K562 (cell line): ENCODE data around the gene ITPKA. TPM values are rescaled to one million over a fixed set of nuclear protein-coding genes. Genes with fewer than 3 reads are reported as not detected.
A peak's percentile ranks its signal among the peaks of the same experiment; 100 is the strongest.

Source experiments
- CCNT2 ChIP-seq: IDR thresholded peaks from 2 replicates; pipeline ENCODE4 v1.6.1; 2011; ENCODE audit warnings: borderline replicate concordance, low read depth, mild to moderate bottlenecking, moderate library complexity, mixed read lengths, low read length; ENCODE audit not compliant: insufficient read length; ENCODE audit errors: extremely low read depth
- EWSR1 ChIP-seq: fragments of 450-650 bp; IDR thresholded peaks from 2 replicates; pipeline ENCODE4 v1.6.1; 2018; ENCODE audit warnings: borderline replicate concordance, mild to moderate bottlenecking, low read depth, moderate library complexity; ENCODE audit not compliant: partially characterized antibody
- GABPA ChIP-seq: fragments of 200-800 bp; sonication (Bioruptor generic); conservative IDR thresholded peaks from 2 replicates; pipeline ENCODE4 v1.6.1; 2016; ENCODE audit warnings: low read depth, missing genetic modification characterization, missing compliant biosample characterization
- HNRNPLL ChIP-seq: fragments of 200-400 bp; formaldehyde crosslinking; IDR thresholded peaks from 2 replicates; pipeline ENCODE4 v1.6.1; 2017; ENCODE audit warnings: low read length, low read depth, mild to moderate bottlenecking; ENCODE audit not compliant: poor library complexity, severe bottlenecking
- ID3 ChIP-seq, 2 experiments: fragments of 250-450 bp in 1 of 2; fragments of 450-650 bp in 1 of 2; sonication (Bioruptor Pico) in 1 of 2; IDR thresholded peaks; 2 replicates each; pipeline versions ENCODE4 v1.6.1 to v1.8.0; 2016 to 2021; ENCODE audit warnings: mild to moderate bottlenecking in 2 of 2, moderate library complexity in 2 of 2, missing compliant biosample characterization in 1 of 2, missing genetic modification characterization in 1 of 2
- L3MBTL2 ChIP-seq: fragments of 450-650 bp; IDR thresholded peaks from 2 replicates; pipeline ENCODE4 v1.6.1; 2016; ENCODE audit warnings: mild to moderate bottlenecking, moderate library complexity
- LEF1 ChIP-seq: fragments of 450-650 bp; IDR thresholded peaks from 2 replicates; pipeline ENCODE4 v1.6.1; 2016; ENCODE audit warnings: mild to moderate bottlenecking
- MEIS2 ChIP-seq: fragments of 450-650 bp; IDR thresholded peaks from 2 replicates; pipeline ENCODE4 v1.6.1; 2014; ENCODE audit warnings: mild to moderate bottlenecking; ENCODE audit not compliant: partially characterized antibody
- NRF1 ChIP-seq, 2 experiments: fragments of 450-650 bp; IDR thresholded peaks in 1 of 2; conservative IDR thresholded peaks in 1 of 2; 2 replicates each; pipeline ENCODE4 v1.6.1; 2014; ENCODE audit warnings: mild to moderate bottlenecking in 2 of 2
- RBFOX2 ChIP-seq: fragments of 200-400 bp; formaldehyde crosslinking; IDR thresholded peaks from 2 replicates; pipeline ENCODE4 v1.6.1; 2017; ENCODE audit warnings: low read depth, mild to moderate bottlenecking, low read length, moderate library complexity
- SAP30 ChIP-seq: fragments of 200-600 bp; sonication (generic); IDR thresholded peaks from 2 replicates; pipeline ENCODE4 v1.6.1; 2012; ENCODE audit warnings: borderline replicate concordance, low read depth, mild to moderate bottlenecking, moderate library complexity, low read length, control low read depth, inconsistent platforms; ENCODE audit not compliant: insufficient read depth, poor library complexity, severe bottlenecking
- YY1 ChIP-seq, 3 experiments: IDR thresholded peaks; 2 replicates each; pipeline ENCODE4 v1.6.1; 2011; ENCODE audit warnings: low read length in 2 of 3, mild to moderate bottlenecking in 2 of 3, moderate library complexity in 2 of 3, borderline replicate concordance in 1 of 3, control low read depth in 1 of 3, low read depth in 1 of 3; ENCODE audit not compliant: insufficient read depth in 3 of 3, insufficient replicate concordance in 2 of 3, control insufficient read depth in 1 of 3, insufficient read length in 1 of 3; ENCODE audit errors: extremely low read depth in 1 of 3
- ZEB2 ChIP-seq: fragments of 450-650 bp; IDR thresholded peaks from 2 replicates; pipeline ENCODE4 v1.6.1; 2016
- ZNF175 ChIP-seq: fragments of 200-800 bp; sonication (Bioruptor generic); IDR thresholded peaks from 2 replicates; pipeline ENCODE4 v1.6.1; 2016; ENCODE audit warnings: low read depth, mild to moderate bottlenecking, missing genetic modification characterization, missing compliant biosample characterization
- ZNF197 ChIP-seq: fragments of 200-800 bp; sonication (Bioruptor generic); IDR thresholded peaks from 2 replicates; pipeline ENCODE4 v1.6.1; 2016; ENCODE audit warnings: low read depth, missing genetic modification characterization, missing compliant biosample characterization
- polyA plus RNA-seq, 8 experiments: library from polyadenylated mRNA; depleted of rRNA in 4 of 8; stranded (reverse) in 5 of 8; unstranded in 3 of 8; fragments of >200 nt; fragmentation: Nextera tagmentation in 2 of 8; fragmentation: Illumina TruSeq in 1 of 8; extraction: Ambion mirVana in 2 of 8; extraction: Trizol in 1 of 8; gene quantifications; 2 replicates each; pipeline versions ENCODE4 v1.2.1 to v1.2.3, GENCODE V29; 2011 to 2014; ENCODE audit warnings: inconsistent platforms in 1 of 8, missing spikeins in 1 of 8
- total RNA-seq, 7 experiments: library from RNA; depleted of rRNA in 6 of 7; stranded (reverse); fragments of >200 nt in 6 of 7; fragmentation: Illumina TruSeq in 2 of 7; extraction: Trizol in 2 of 7; gene quantifications; 2 replicates each; pipeline versions ENCODE4 v1.2.1 to v1.2.3, GENCODE V29; 2011 to 2021; ENCODE audit warnings: low replicate concordance in 1 of 7
- TF ChIP-seq, protein P1 (sequence below), 3 experiments: fragments of 200-800 bp in 1 of 3; fragments of 250-450 bp in 1 of 3; fragments of 450-650 bp in 1 of 3; sonication (Bioruptor Pico) in 1 of 3; sonication (Bioruptor generic) in 1 of 3; formaldehyde crosslinking in 1 of 3; IDR thresholded peaks; 2 replicates each; pipeline versions ENCODE4 v1.6.1 to v1.8.0; 2016 to 2022; ENCODE audit warnings: mild to moderate bottlenecking in 2 of 3, missing genetic modification characterization in 2 of 3, missing compliant biosample characterization in 1 of 3, moderate library complexity in 1 of 3
- TF ChIP-seq, protein P2 (sequence below): fragments of 450-650 bp; formaldehyde crosslinking; IDR thresholded peaks from 2 replicates; pipeline ENCODE4 v1.4.0; 2020; ENCODE audit warnings: mild to moderate bottlenecking, moderate library complexity

Gene ITPKA
- total and polyA plus RNA-seq, 9 of the 15 experiments (the other 6 are each of a cell fraction or from before 2014, with no cell fraction given) = 0.14 to 68.4 (median 11.5) TPM

GRCh38 chr15:41513506-41514227 lies 20.0 kb downstream of the ITPKA start, which contains the start of gene LTK (continued):
- TF ChIP-seq, protein P1, sequence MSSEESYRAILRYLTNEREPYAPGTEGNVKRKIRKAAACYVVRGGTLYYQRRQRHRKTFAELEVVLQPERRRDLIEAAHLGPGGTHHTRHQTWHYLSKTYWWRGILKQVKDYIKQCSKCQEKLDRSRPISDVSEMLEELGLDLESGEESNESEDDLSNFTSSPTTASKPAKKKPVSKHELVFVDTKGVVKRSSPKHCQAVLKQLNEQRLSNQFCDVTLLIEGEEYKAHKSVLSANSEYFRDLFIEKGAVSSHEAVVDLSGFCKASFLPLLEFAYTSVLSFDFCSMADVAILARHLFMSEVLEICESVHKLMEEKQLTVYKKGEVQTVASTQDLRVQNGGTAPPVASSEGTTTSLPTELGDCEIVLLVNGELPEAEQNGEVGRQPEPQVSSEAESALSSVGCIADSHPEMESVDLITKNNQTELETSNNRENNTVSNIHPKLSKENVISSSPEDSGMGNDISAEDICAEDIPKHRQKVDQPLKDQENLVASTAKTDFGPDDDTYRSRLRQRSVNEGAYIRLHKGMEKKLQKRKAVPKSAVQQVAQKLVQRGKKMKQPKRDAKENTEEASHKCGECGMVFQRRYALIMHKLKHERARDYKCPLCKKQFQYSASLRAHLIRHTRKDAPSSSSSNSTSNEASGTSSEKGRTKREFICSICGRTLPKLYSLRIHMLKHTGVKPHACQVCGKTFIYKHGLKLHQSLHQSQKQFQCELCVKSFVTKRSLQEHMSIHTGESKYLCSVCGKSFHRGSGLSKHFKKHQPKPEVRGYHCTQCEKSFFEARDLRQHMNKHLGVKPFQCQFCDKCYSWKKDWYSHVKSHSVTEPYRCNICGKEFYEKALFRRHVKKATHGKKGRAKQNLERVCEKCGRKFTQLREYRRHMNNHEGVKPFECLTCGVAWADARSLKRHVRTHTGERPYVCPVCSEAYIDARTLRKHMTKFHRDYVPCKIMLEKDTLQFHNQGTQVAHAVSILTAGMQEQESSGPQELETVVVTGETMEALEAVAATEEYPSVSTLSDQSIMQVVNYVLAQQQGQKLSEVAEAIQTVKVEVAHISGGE (CRISPR knock-in tag; IDR thresholded peaks at IDR 0.05) = peak in 1 of 3 experiments; percentile 51; a peak in 1 of 6 replicates
- TF ChIP-seq YY1 (IDR thresholded peaks at IDR 0.05; ENCODE audit: borderline replicate concordance in 1 of 3, control insufficient read depth in 1 of 3, extremely low read depth in 1 of 3, insufficient read depth in 3 of 3, insufficient read length in 1 of 3, insufficient replicate concordance in 2 of 3, low read depth in 1 of 3, low read length in 2 of 3) (peak in 1 of 3 experiments; percentile 22), ZNF197 (no peak), LEF1 (0 out of 2 replicates have a peak, but pooled peaks have one; percentile 14), ZNF175 (CRISPR knock-in tag) (no peak), EWSR1 (no peak), CCNT2 (peak; percentile 50), RBFOX2 (peak; percentile 73), ZEB2 (no peak), NRF1 (conservative IDR thresholded peaks at IDR 0.05 in 1 of 2, IDR thresholded peaks at IDR 0.05 in 1 of 2) (peak; percentile 30 to 50; a peak in 3 of 4 replicates), MEIS2 (peak; percentile 87), L3MBTL2 (peak; percentile 51), SAP30 (peak; percentile 95), HNRNPLL (peak; percentile 37), GABPA (peak; percentile 57), ID3 (CRISPR knock-in tag; IDR thresholded peaks at IDR 0.05) (no peak), ID3 (tag; IDR thresholded peaks at IDR 0.05) (peak; percentile 56; the same call in 1 of the 2 replicates)
- TF ChIP-seq, protein P2, sequence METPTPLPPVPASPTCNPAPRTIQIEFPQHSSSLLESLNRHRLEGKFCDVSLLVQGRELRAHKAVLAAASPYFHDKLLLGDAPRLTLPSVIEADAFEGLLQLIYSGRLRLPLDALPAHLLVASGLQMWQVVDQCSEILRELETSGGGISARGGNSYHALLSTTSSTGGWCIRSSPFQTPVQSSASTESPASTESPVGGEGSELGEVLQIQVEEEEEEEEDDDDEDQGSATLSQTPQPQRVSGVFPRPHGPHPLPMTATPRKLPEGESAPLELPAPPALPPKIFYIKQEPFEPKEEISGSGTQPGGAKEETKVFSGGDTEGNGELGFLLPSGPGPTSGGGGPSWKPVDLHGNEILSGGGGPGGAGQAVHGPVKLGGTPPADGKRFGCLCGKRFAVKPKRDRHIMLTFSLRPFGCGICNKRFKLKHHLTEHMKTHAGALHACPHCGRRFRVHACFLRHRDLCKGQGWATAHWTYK (CRISPR knock-in tag) = peak; percentile 74; the same call in 1 of the 2 replicates
